ENCODE data around the gene ACVR2A.
A peak's percentile ranks its signal among the peaks of the same experiment; 100 is the strongest.

Gene ACVR2A

DNA sequence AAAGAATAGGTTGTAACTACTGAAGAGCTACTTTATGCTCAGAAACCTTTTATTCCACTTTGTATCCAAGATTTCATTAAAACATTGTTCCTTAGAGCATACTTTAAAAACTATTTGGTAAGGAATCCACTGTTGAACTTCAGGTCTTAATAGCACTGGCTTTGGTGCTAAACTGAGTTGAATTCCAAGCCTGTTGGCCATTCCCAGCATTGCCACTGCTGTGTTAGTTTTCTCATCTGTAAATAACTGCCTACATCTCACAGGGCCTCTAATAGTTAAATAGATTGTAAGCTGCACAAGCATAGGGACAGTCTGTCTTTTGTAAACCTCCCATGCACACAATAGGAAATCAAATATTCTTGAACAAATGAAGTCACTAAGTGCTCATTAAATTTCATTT, 89.1 kb downstream of the ACVR2A start:
- Histone ChIP-seq H3K9me3 (replicated peaks; ENCODE audit: insufficient read depth, low read length) (no peaks in the 10 kb centered on the region), H3K4me3 (ENCODE audit: low read length) (no peak overlapping the region), H3K27me3 (replicated peaks; ENCODE audit: insufficient read depth, low read length) (no peaks in the 10 kb centered on the region), H2AFZ (ENCODE audit: low read length) (no peak overlapping the region), H3K4me1 (ENCODE audit: low read length) (no peaks in the 10 kb centered on the region), H3F3A (ENCODE audit: insufficient read depth, low read length) (no peaks in the 10 kb centered on the region), H3K79me2 (ENCODE audit: low read length) (no peaks in the 10 kb centered on the region), H4K20me1 (ENCODE audit: insufficient read depth, low read length) (no peaks in the 10 kb centered on the region), H3K9me2 (replicated peaks; ENCODE audit: insufficient read depth, low read length) (no peaks in the 10 kb centered on the region), H3K9ac (ENCODE audit: low read length) (no peak overlapping the region), H3K36me3 (replicated peaks; ENCODE audit: insufficient read depth, low read length) (no peaks in the 10 kb centered on the region), H3K4me2 (ENCODE audit: low read depth, low read length) (no peak overlapping the region), H3K27ac (ENCODE audit: low read length) (no peak overlapping the region)
- DNase-seq: no peak
- TF ChIP-seq, protein P1, sequence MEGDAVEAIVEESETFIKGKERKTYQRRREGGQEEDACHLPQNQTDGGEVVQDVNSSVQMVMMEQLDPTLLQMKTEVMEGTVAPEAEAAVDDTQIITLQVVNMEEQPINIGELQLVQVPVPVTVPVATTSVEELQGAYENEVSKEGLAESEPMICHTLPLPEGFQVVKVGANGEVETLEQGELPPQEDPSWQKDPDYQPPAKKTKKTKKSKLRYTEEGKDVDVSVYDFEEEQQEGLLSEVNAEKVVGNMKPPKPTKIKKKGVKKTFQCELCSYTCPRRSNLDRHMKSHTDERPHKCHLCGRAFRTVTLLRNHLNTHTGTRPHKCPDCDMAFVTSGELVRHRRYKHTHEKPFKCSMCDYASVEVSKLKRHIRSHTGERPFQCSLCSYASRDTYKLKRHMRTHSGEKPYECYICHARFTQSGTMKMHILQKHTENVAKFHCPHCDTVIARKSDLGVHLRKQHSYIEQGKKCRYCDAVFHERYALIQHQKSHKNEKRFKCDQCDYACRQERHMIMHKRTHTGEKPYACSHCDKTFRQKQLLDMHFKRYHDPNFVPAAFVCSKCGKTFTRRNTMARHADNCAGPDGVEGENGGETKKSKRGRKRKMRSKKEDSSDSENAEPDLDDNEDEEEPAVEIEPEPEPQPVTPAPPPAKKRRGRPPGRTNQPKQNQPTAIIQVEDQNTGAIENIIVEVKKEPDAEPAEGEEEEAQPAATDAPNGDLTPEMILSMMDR (IDR thresholded peaks at IDR 0.05; ENCODE audit: low read length): no peak
- TF ChIP-seq EZH2phosphoT487 (IDR thresholded peaks at IDR 0.05; ENCODE audit: low read length) (no peak), EZH2 (optimal IDR thresholded peaks at IDR 0.05; ENCODE audit: low read depth, low read length) (no peak)

DNA sequence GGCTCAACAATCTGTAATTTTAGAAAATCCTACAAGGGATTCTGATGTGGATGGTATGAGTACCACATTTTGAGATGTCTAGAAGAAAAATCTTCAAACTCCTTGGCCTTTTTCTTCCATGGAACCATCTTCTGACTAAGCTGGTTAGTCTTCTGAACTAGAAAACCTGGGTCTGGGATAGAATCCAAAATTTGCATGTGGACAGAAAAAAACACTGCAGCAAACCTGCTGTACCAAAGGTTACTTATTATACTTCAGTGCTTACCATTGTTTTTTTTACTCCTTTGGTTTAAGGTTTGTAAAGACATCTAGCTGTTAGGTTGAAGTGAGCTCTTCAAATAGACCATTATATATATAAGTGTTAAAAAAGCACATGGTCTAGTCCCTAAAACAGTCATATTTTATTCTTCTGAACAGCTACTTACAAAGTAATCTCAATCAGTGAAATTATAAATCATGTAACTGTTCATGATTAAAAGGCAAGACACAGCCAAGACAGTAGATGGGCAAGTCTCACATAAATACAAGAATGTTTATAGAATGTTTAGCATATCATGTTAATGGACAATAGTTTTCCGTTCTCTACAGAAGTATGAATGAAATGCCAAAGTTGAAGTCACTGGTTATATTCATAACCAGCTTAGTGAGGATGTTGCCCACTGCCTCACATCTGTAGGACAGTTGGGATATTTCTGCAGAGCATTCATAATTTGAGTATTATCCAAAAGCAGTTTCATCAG, 90.2 kb downstream of the ACVR2A start:
- Histone ChIP-seq H3K27me3 (replicated peaks; ENCODE audit: insufficient read depth, low read length) (no peaks in the 10 kb centered on the region), H3K36me3 (replicated peaks; ENCODE audit: insufficient read depth, low read length) (no peaks in the 10 kb centered on the region), H3K9ac (ENCODE audit: low read length) (no peak overlapping the region), H4K20me1 (ENCODE audit: insufficient read depth, low read length) (no peaks in the 10 kb centered on the region), H3K9me2 (replicated peaks; ENCODE audit: insufficient read depth, low read length) (no peaks in the 10 kb centered on the region), H3K27ac (ENCODE audit: low read length) (no peak overlapping the region), H3K79me2 (ENCODE audit: low read length) (no peaks in the 10 kb centered on the region), H3K4me3 (ENCODE audit: low read length) (no peak overlapping the region), H3K9me3 (replicated peaks; ENCODE audit: insufficient read depth, low read length) (no peaks in the 10 kb centered on the region), H3F3A (ENCODE audit: insufficient read depth, low read length) (no peaks in the 10 kb centered on the region), H3K4me1 (ENCODE audit: low read length) (no peaks in the 10 kb centered on the region), H2AFZ (ENCODE audit: low read length) (no peak overlapping the region), H3K4me2 (ENCODE audit: low read depth, low read length) (no peak overlapping the region)
- DNase-seq: no peak
- TF ChIP-seq, protein P1 (IDR thresholded peaks at IDR 0.05; ENCODE audit: low read length): no peak
- no peak for TF ChIP-seq EZH2phosphoT487 (IDR thresholded peaks at IDR 0.05; ENCODE audit: low read length)
- TF ChIP-seq EZH2 (optimal IDR thresholded peaks at IDR 0.05; ENCODE audit: low read depth, low read length): no peak

DNA sequence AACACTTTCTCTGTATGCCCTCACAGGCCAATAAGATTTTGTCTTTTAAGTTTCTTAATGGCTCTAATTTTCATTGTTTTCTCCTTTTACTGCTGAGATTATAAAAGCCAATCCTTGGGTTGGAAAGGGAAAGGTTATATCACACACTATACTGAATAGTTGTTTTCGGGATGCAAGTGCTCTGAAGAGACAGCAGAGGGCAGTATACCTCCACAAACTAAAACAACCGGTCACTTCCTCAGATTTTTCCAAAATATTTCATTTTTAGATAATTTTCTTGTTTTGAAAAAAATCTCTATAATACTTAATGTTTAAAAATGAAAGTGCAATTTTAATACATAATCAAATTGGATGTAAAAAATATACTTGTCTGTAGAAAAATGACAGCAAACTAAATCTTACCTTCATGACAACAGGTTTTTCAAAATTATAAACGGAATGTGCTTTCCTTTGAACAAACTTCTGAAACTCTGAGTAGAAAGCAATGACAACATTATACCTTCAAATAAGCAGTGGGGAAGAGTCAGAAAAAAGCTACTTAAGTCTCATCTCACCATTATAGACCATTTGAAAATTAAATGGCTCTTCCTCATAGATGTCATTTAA, 93.0 kb downstream of the ACVR2A start:
- no peak overlapping the region for H3K4me2 ChIP-seq (ENCODE audit: low read depth, low read length)
- no peak overlapping the region for H3K27ac ChIP-seq (ENCODE audit: low read length)
- H3K9ac ChIP-seq (ENCODE audit: low read length): no peak overlapping the region
- no peak overlapping the region for H3K4me3 ChIP-seq (ENCODE audit: low read length)
- no peaks in the 10 kb centered on the region for H3K79me2 ChIP-seq (ENCODE audit: low read length)
- no peaks in the 10 kb centered on the region for H3F3A ChIP-seq (ENCODE audit: insufficient read depth, low read length)
- no peak overlapping the region for H2AFZ ChIP-seq (ENCODE audit: low read length)
- TF ChIP-seq, protein P1 (IDR thresholded peaks at IDR 0.05; ENCODE audit: low read length): peak; percentile 80
- no peak for TF ChIP-seq EZH2phosphoT487 (IDR thresholded peaks at IDR 0.05; ENCODE audit: low read length)
- H3K9me2 ChIP-seq (replicated peaks; ENCODE audit: insufficient read depth, low read length): no peaks in the 10 kb centered on the region
- DNase-seq: peak; percentile 24
- H3K9me3 ChIP-seq (replicated peaks; ENCODE audit: insufficient read depth, low read length): no peaks in the 10 kb centered on the region
- no peaks in the 10 kb centered on the region for H3K27me3 ChIP-seq (replicated peaks; ENCODE audit: insufficient read depth, low read length)
- H3K36me3 ChIP-seq (replicated peaks; ENCODE audit: insufficient read depth, low read length): no peaks in the 10 kb centered on the region
- H4K20me1 ChIP-seq (ENCODE audit: insufficient read depth, low read length): no peaks in the 10 kb centered on the region
- H3K4me1 ChIP-seq (ENCODE audit: low read length): no peaks in the 10 kb centered on the region
